RWPE1 (cell line): Measurements from ENCODE around the gene MMP28.

Experiments
- CTCF ChIA-PET: fragments of 350-600 bp; sonication (Branson Sonifier 250); formaldehyde crosslinking; extraction: SDS; loops from one replicate; lab custom pipeline; 2021; lab: Yijun Ruan, JAX
- POLR2A ChIA-PET: fragments of 400-600 bp; formaldehyde crosslinking; extraction: SDS; loops from one replicate; lab custom pipeline; 2020; ENCODE audit warnings: antibody characterized with exemption; ENCODE audit not compliant: low non-redundant PET; lab: Yijun Ruan, JAX
- DNase-seq: peaks from one replicate; pipeline ENCODE4 v3.0.0; 2012; ENCODE audit warnings: low spot score
- H3K27ac ChIP-seq: fragments of 450-650 bp; 2 replicates; pipeline ENCODE4 v1.5.1; 2017
- TF ChIP-seq, protein P1 (sequence below): fragments of 450-650 bp; conservative IDR thresholded peaks from 2 replicates; pipeline ENCODE4 v1.5.1; 2017; ENCODE audit warnings: low read depth, mild to moderate bottlenecking

MMP28 gene

DNA sequence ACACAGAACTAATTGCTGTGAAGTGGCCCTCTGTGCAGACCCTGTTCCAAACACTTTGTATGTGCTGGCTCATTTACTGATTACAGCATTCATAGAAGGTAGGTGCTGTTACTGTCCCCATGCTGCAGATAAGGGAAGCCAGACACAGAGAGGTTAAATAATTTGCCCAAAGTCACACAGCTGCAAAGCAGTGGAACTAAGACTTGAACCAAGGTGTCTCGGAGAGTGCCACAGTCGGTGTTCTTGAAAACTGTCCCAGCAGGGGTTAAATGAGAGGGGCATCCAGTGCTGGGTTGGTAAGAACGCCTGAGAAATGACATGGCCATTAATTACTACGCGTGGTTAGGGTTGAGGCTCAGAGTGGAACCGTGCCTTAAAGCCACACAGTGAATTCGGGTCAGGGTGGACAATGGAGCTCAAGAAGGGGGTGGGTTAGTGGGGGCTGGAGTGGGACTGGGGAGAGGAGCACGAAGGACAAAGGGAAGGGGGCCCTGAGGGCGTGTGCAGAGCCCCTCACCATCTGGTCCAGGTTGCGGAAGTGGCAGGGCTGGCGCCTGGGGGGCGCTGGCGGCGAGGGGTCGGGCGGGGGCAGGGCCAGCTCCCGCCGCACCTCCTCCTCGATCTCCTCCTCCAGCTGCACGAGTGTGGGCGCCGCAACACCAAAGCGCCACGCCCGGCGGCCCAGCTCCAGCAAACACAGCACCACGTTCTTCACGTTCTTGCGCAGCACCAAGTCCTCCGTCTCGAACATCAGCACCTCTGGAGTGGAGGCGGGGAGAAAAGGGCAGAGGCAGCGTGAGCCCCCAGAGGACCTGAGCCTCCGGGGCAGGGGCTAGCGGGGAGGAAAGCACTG lies 45.7 kb downstream of the MMP28 start:
- TF ChIP-seq, protein P1, sequence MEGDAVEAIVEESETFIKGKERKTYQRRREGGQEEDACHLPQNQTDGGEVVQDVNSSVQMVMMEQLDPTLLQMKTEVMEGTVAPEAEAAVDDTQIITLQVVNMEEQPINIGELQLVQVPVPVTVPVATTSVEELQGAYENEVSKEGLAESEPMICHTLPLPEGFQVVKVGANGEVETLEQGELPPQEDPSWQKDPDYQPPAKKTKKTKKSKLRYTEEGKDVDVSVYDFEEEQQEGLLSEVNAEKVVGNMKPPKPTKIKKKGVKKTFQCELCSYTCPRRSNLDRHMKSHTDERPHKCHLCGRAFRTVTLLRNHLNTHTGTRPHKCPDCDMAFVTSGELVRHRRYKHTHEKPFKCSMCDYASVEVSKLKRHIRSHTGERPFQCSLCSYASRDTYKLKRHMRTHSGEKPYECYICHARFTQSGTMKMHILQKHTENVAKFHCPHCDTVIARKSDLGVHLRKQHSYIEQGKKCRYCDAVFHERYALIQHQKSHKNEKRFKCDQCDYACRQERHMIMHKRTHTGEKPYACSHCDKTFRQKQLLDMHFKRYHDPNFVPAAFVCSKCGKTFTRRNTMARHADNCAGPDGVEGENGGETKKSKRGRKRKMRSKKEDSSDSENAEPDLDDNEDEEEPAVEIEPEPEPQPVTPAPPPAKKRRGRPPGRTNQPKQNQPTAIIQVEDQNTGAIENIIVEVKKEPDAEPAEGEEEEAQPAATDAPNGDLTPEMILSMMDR: no peak
- no peak for DNase-seq
- ChIA-PET CTCF (interaction anchor here (1.6 kb wide), 1 partner anchor 55 kb away, joined by 5 read pairs; no protein-coding TSS in a partner anchor), POLR2A (no interaction called here)
- H3K27ac ChIP-seq: no peak overlapping the region

DNA sequence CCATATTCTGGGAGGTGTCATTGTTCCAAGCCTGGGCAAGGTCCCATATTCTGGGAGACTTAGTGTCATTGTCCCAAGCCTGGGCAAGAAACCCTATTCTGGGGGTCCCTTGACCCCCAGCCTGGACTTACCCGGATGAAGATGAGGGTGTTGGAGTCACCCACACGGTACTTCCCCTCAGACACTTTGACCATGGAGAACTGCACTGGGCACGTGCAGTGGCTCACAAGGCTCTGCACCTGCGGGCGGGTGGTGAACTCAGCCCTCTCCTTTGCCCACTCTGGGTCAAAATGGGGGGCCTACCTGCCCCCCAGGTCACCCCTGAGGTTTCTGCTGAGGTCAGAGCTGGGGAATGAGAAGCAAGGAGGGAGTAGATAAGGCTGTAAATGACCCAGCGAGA lies 46.5 kb downstream of the MMP28 start:
- TF ChIP-seq, protein P1: no peak
- CTCF ChIA-PET: interaction anchor here (0.6 to 1.3 kb wide), 3 partner anchors 78 to 1972 kb away, joined by 3 read pairs; no protein-coding TSS in a partner anchor
- no peak for DNase-seq
- peak overlapping the region; percentile 49 for H3K27ac ChIP-seq
- POLR2A ChIA-PET: no interaction called here

DNA sequence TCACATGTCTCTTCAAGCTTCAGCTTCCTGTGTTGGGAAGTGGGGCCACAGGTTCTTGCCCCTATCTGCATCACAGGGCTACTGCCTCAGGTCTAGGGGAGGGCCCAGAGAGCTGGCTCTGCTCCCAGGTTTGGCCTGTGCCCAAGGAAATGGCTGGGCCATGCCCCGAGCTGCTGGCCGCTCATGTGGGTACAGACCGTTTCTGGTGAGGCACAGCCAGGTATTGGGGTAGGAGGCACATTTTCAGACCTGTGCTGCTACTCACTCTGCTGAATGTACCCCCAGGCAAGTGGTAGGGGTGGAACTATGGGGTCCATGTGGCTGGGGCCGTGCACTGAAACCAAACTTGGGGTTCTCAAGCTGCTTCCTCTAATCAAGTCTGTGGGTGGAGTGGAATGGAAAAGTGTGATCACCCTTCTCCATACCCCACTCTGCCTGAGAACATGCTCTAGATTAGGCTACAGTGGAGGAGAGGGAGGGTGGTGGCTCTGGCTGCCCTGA lies 47.0 kb downstream of the MMP28 start:
- CTCF ChIA-PET: interaction anchor here (0.6 to 2.1 kb wide), 8 partner anchors 16 to 1971 kb away, joined by 3 to 64 read pairs (median 4); no protein-coding TSS in a partner anchor
- DNase-seq: peak; percentile 41
- peak overlapping the region; percentile 49 for H3K27ac ChIP-seq
- POLR2A ChIA-PET: no interaction called here
- TF ChIP-seq, protein P1: no peak

DNA sequence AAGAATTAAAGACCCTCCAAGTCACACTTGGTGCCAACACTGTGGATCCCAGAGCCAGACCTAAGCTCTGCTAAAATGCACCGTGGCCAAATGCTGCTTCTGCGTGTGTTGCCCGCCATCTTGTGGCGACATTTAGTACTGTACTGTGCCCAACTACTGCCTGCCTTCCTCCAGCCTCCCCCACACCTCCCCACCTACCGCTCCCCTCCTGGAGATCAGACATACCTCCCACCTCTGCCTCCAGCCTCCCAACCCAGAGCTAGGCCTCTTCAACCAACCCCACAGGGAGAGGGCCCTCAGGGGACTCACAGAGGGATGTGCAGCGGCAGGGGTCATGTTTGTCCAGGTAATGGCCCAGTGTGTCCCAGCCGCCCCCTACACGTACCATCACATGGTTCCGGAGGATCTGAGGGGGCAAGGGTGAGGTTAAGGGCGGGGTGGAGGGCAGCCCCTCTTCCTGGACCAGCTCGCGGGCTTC lies 47.9 kb downstream of the MMP28 start:
- DNase-seq: peak; percentile 78
- ChIA-PET POLR2A (interaction anchor here (0.6 kb wide), 2 partner anchors 109 to 130 kb away, joined by 3 read pairs; no protein-coding TSS in a partner anchor), CTCF (interaction anchor here (0.5 to 2.1 kb wide), 32 partner anchors 9 to 606 kb away, joined by 3 to 64 read pairs (median 3); partner anchors contain the start of genes AP2B1 and RASL10B)
- H3K27ac ChIP-seq: peak overlapping the region; percentile 49
- TF ChIP-seq, protein P1: peak; percentile 86

DNA sequence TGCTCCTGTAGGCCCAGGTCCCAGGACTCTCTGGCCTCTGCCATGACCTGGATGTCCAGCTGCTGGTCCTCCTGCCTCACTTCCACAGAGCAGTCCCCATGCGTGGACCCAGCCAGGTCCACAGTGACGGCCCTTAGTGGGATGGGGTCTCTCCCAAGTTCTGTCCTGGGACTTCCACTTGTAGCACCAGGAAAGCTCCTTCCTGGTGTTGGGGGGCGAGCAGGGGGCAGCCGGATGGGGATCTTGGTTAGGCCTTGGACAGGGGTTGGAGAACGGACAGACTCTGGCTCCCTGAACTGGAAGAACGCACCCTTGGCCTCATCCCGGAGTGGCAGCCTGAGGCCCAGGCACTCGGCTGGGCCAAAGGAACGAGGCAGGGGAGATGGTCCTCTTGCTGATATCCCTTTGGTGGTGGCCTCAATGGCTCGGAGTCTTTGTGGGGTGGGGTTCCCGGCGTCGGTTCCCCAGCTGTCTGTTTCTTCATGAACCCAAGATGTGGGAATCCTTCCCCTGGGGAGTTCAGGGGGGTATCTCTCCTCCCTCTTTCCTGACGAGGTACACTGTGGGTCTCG lies 49.6 kb downstream of the MMP28 start:
- no peak for DNase-seq
- TF ChIP-seq, protein P1: no peak
- no peak overlapping the region for H3K27ac ChIP-seq
- CTCF ChIA-PET: interaction anchor here (0.9 kb wide), 1 partner anchor 133 kb away, joined by 5 read pairs; no protein-coding TSS in a partner anchor
- POLR2A ChIA-PET: no interaction called here

DNA sequence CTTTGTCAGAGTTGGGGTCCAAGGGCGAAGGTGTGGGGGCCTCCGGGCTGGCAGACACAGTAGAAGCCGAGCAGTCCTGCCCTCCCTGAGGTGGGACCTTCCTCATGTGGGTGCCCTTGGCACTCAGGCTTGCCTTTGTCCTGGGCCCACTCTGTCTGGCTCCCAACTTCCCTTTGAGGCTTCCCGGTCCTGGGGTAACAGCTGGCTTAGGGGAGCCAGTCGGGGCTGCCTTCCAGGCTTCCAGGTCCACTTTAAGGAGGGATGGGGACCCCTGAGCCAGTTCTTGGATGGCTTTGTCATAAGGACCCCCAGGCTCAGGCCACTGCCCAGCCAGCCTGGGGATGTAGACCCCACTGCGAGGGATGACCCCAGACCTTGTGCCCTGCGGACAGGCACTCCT lies 50.2 kb downstream of the MMP28 start:
- POLR2A ChIA-PET: no interaction called here
- H3K27ac ChIP-seq: no peak overlapping the region
- TF ChIP-seq, protein P1: no peak
- DNase-seq: no peak
- CTCF ChIA-PET: interaction anchor here (0.9 kb wide), 1 partner anchor 132 kb away, joined by 5 read pairs; no protein-coding TSS in a partner anchor
